NCI-H1092 treated with DMSO at 0.1 percent for 48 hours (cell line): ENCODE results near the gene PMP22.
"Not testable (repeated sequence)": the region's sequence is repeated elsewhere in the genome, so short reads cannot be mapped to it uniquely, and the experiment has no call there.

Experiments
- DNase-seq: peaks from one replicate; lab custom pipeline; 2025; lab: John Stamatoyannopoulos, UW

The PMP22 gene

DNA sequence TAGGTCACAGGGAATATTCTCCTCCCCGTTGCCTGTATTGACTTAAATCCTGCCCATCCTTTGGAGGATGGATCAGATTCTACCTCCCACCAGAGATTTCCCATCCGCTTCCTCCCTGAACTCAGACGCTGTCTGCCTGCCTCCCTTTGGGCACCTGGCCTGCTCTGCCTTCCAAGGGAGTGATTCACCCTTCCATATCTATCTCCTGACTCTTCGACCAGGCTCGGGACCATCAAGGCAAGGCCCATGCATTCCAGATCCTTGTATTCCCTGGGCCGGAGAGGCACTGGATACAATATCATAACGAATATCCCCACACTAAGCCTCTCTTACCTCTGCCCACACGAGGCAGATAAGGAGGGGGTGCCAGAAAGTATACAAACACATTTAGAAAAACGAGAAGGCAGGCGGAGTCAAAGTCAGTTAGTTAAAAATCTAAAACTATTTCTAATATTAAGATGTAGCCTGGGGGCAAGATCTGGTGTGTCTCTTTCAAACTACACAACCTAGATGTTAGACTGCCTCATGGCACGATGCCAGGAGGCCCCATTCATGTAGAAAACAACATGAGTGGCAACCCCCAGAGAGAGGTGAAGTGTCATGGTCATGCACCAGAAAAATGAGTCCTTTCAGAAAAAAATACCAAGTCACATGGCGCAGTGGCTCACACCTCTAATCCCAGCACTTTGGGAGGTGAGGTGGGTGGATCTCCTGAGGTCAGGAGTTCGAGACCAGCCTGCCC is 9.2 kb downstream of the PMP22 start:
- no peak for DNase-seq

DNA sequence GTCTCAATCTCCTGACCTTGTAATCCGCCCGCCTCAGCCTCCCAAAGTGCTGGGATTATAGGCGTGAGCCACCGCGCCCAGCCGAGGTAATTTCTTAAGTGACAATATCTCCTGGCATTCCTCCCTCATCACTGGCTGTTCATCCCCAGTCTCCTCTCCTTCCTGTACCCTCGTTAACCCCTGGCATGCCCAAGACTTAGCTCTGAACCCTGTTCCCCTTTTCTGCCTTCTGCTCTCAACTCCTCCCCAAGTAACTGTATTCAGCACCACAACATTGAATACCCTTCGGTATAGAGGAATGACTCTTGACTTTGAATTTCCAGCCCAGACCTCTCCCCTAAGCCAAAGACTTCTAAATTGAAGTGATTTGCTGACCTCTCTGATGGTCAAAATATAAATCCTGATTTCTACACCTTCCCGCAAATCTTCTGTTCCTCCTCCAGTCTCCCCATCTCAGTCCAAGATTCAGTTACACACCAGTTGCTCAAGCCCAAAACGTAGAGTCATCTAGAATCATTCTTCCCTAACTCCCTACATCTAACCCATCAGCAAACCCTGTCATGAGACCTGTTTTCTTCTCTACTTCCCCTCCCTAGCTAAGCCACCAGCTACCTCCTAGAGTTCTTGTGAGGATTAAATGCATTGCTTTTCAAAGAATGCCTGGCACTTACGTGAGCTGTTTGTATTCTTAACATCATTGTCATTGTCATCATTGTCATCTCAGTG is 14.8 kb downstream of the PMP22 start:
- no peak for DNase-seq

- no peak for DNase-seq
Observed at GRCh38 chr17:15249487-15249886, 15.6 kb downstream of the PMP22 start.

DNA sequence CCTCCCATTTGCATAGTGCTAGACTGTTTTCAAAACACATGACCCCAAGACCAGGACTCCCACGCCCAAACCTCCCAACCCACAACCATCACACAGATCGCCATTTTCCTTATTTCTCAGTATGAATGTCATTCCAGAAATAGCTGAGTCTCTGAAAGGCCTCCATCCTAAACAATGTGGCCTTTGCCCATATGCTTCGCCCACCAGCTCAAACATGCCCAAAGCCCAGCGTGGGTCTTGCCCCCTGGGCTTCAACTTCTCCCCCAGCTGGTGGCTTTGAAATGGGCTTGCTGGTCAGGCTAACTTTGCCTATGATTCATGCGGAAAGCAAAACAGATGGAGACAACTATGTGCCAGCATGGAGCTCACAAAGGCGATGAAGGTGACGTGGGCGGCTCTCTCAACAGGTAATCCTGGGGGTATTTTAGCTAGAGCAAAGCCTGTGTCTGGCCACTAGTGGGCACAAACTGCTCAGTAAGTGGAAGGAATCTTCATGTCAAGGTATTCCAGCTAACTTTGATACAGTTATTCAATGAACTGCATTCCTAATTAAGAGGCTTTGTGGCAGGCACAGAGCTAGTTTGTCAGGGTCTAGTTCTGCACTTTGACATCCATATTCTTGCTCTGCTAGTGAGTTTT is 17.1 kb downstream of the PMP22 start:
- DNase-seq, result no peak

- DNase-seq, result no peak
Observed at GRCh38 chr17:15245054-15245453, 20.1 kb downstream of the PMP22 start.

GRCh38 chr17:15240644-15241043 is 24.5 kb downstream of the PMP22 start:
- no peak for DNase-seq

- no peak for DNase-seq
Observed at GRCh38 chr17:15239491-15239890, 25.6 kb downstream of the PMP22 start.

DNA sequence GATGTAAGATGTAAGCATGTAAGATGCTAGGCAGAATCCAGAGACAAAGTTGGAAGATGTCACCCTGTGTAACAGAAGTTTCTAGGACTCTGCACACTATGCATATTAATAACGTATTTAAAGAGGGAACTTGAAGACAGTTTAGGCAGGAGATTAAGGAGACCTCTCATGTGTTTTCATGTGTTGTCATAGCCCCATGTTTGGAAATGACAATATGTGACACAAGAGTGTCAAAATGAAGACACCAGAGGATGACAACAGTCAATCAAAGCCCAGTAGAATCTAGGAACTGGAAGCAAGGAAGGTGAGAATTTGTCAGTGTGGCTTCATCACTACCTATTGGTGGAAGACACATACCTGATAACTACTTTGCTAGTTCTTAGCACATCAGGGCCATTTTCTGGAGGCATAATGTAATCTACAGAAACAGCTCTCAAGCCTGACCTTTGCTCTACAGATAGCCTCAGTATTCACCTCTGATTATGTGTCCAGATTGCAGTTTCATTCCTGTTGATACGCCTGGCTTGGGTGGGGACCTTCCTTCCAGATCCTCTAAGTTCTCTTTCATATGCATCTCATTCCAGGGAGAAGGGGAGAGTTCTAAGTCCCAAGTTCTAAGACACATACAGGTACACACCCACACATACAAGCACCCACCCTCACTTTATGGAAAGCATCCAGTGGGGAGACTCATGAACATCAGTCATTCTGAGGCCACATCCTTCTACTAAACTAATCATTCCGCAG is 26.3 kb downstream of the PMP22 start:
- DNase-seq, result no peak

- DNase-seq, result no peak
Observed at GRCh38 chr17:15238057-15238456, 27.1 kb downstream of the PMP22 start.

DNA sequence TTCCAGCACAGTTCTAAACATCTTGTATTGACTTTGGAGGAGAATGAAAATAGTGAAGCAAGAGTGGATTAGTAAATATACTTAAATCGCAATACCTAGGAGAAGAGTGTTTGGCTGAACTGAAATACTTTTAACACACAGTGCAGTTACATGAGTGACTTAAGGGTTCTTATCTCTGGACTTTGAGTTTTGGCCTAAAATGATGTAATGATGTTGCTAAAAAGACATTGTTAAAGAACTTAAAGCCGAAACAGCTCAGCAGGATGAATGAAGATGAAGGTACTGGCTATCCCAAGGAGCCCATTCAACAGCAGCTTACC is 28.1 kb downstream of the PMP22 start:
- DNase-seq, result no peak

- DNase-seq, result no peak
Observed at GRCh38 chr17:15236281-15237105, 28.6 kb downstream of the PMP22 start.

DNA sequence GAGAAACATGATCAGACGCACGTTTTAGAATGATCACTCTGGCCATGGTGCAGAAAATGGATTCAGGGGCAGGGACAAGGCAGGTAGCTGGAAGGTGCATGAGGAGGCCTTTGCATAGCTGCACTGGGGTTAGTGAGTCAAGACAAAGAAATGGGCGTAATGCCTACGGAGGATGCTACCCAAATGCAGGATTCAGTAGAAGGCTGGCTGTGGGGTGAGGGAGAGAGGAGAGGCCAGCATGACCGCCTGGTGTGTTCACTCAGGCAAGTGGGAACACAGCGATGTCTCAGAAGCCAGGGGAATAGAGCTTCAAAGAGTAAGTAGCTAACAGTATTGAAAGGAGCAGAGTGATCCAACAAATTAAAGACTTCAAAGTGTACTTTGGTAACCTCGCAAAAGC is 31.2 kb downstream of the PMP22 start:
- DNase-seq, result no peak

DNA sequence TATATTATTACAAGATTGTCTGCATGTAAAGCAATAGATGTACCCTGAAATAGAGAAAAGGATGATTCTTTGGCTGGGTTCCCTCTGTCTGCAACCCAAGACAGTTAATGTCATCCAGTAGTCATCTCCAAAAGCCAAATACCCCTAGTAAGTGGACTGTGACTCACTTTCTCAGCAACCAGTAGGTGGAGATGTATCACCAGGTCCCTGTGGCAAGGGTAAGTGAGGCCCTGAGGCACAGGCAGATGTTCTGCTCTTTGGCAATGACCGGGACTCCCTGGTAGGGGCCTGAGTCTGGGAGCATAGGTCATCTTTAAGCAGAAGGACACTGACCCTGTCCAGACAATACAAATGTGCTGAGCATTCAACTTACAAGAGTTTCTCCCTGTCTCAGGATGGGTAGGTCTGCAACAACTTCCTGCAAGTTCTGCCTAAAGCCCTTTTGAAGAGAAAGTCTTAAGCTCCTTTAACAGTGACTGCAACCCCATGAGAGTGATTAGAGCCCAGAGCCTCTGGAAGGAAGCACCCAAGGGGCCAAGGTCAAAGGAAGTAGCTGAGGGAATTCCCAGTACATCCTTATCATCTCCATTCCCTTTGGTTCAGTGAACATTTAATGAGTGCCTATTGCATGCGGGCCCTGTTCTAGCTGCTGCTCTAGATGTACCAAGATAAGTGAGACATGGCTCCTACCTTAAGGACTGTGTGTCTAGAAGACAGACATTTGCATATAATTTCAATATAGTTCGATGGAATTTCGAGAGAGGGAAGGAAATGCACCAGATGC is 31.9 kb downstream of the PMP22 start:
- DNase-seq, result no peak

DNA sequence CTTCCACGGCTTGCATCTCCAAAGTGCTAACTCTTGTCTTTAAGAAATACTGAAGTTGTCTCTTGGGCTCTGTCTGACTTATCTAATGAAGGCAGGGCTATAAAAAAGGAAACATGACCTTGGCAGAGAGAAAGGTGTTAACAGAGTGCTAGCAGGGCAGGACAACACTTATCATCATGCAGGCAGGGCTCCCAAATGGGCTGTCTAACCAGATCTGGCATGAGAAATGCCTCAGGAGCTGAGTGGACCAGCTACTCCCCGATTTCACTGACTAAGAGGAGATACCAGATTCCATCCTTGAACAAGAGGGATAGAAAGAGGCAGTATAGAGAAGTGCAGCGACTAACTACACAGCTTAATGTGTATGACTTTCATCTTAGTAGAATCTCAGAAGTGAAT is 32.6 kb downstream of the PMP22 start:
- DNase-seq, result no peak

DNA sequence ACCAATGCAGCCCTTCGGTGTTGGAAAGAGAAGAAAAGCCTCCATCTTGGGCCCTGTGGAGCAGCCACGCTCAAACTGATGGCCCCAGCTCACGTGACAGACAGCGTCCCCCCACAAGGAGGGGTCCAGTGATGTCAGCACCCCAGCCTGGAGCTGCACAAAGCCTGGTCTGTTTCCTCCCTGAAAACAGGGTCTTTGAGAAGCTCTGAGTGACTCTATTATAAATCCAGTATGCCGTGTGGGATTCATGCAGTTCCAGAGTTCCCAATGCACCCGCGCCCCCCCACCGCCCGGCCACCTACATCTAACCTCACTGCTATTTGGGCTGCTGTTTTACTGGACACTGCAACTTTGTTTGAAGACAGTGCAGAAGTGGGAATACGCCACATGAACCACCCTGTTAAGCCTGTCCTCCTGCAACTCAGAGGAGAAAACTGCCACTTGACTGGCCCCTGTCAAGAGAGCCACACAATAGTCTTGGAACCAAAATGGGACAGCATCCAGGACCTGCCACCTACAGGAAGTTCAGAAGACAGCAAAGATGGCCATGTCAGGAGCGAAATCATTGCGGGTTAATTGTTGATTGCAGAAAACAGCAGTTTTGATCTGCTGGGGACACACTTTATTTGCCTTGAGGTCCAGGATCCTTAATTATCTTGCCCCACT is 33.1 kb downstream of the PMP22 start:
- DNase-seq, result no peak

- no peak for DNase-seq
Observed at GRCh38 chr17:15230866-15231265, 34.3 kb downstream of the PMP22 start.

DNA sequence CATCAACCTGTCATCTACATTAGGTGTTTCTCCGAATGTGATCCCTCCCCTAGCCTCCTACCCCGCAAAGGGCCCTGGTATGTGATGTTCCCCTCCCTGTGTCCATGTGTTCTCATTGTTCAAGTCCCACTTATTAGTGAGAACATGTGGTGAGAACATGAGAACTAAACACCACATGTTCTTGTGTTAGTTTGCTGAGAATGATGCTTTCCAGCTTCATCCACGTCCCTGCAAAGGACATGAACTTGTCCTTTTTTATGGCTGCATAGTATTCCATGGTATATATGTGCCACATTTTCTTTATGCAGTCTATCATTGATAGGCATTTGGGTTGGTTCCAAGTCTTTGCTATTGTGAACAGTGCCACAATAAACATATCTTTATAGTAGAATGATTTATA is 43.3 kb downstream of the PMP22 start:
- not testable (repeated sequence) for DNase-seq

DNA sequence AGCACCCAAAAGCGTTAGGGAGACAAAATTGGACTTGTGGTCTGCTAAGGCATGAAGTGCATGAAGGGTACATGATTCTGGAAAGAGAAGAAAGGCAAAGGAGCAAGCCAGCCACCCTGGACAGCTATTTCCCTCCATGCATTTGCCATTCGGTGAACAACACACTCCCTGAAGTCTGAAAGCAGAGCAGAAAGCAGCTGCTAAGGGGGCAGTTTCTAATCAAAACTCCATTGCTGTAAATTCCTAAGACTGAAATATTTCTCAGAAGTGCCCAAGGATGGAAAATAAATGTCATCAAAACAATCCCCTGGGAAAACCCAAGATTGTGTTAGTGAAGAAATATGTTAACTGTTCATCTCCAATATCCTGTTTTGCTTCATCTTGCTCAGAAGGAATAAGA is 44.3 kb downstream of the PMP22 start:
- DNase-seq, result no peak

DNA sequence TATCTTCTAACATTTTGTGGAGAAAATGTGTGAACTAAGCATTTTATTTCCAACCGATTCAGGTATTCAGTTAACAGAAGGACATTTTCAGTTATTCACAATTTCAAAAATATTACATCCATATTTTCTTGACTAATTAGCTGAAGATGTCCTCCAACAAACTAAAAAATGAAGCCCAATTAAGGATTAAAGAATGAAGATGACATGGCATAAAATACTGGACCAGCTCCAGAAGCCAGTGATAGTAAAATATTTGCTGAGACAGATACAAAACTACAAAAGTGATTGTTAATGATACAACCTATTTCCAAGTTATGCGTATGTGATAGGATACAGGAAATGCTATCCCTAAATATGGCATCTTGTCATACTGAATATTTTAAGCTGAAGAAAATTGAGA is 48.6 kb downstream of the PMP22 start:
- no peak for DNase-seq

- DNase-seq, result no peak
Observed at GRCh38 chr17:15213381-15214087, 51.6 kb downstream of the PMP22 start.
